T1000 (cell line): ENCODE results near the gene OXTR.

ENCODE experiments used
- DNase-seq: peaks from one replicate; lab custom pipeline; 2025; ENCODE audit warnings: mixed read lengths; lab: John Stamatoyannopoulos, UW

The OXTR gene

DNA sequence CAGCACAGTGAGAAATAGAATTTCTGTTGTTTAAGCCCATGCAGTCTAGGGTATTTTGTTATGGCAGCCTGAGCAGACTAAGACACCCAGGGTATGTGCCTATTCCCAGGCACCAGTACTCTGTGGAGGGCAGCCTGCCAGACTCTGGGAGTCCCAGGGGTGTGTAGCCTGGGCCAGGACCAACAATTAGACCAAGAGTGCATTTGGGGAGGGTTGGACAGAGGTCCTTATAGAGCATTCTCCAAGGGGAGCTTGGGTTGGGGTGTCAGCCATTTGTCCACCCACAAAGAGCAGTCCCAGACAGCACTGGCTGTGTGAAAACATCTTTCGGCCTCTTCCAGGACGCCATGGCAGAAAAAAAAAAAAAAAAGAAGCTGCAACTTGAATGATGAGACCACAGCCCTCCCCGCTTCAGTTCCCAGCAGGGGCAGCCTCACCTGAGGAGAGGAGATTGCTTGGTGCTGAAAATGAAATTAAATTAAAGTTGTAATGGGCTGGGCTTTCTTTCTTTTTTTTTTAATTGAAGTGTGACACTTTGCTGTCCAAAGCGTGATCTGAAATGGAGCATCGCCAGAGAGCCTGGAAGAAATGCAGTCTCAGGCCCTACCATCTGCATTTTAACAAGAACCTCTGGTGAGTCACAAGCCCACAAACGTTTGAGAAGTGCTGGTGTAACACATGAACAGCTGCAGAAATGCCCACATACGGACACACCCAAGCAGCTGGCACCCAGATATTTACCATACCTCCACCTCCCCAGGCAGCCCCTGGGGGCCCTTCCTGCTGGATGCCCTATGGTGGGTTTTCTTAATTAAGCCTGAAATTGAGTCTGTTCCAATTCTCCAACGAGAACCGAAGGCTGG, 57.1 kb downstream of the OXTR start:
- DNase-seq = peak; percentile 17

DNA sequence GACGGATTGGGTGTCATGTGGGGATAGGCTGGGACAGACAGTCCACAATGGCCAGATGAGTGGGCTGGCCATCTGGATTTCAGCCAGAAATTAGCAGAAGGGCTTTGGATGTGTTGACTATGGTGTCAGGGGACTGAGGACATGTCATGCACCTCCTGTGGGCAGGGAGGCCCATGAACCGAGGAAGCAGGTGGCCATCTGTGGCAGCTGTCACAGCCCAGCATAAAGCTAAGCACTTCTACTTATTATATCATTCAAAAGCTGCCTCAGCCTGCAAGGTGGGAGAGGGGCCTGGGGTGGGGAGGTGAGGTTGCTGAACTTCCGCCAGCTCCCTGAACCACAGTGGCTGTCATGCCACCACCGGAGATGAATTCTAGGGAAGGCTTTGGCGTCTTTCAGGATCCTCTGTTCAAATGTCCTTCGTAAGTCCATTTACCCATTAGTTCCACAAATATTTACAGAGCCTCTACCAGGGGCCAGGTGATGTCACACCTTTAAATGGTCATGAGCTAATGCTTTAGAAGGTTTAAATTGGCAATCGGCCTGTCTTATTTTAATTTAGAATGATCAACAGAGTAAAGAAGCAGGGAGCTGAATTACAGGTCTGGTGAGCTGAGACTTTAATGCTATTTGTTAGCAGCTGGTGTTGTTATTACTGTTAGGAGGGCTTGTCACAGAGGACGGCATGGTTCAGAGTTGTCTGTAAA, 59.5 kb downstream of the OXTR start:
- DNase-seq = no peak

- no peak for DNase-seq
Measured at GRCh38 chr3:8709287-8709686, 60.1 kb downstream of the OXTR start.

GRCh38 chr3:8705575-8705974, 63.8 kb downstream of the OXTR start:
- DNase-seq = no peak

GRCh38 chr3:8702560-8702959, 66.9 kb downstream of the OXTR start:
- no peak for DNase-seq
